GM19240 (cell line): ENCODE results near the gene ROBO3.

ENCODE experiments used
- DNase-seq: peaks from one replicate; pipeline ENCODE4 v3.0.0; 2011; ENCODE audit warnings: low spot score; ENCODE audit not compliant: insufficient read length

The ROBO3 gene

DNA sequence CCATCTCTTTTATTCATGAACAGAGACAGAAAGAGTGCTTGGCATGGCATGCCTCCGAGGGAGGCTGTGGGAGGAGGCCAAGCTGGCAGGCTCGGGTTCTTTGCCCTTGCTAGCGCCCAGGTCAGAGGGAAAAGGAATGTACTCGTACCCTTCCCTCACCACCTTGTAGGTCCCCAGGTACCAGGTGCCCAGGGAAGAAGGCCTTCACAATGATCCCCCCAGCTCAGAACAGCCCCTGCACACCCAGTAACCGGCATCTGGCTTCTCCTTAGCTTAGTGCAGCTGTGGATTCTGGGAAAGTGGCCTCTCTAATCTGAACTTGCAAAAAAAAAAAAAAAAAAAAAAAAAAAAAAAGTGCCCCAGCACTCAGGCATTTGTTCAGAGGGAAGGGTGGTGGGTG lies 55.1 kb downstream of the ROBO3 start:
- DNase-seq, result no peak

DNA sequence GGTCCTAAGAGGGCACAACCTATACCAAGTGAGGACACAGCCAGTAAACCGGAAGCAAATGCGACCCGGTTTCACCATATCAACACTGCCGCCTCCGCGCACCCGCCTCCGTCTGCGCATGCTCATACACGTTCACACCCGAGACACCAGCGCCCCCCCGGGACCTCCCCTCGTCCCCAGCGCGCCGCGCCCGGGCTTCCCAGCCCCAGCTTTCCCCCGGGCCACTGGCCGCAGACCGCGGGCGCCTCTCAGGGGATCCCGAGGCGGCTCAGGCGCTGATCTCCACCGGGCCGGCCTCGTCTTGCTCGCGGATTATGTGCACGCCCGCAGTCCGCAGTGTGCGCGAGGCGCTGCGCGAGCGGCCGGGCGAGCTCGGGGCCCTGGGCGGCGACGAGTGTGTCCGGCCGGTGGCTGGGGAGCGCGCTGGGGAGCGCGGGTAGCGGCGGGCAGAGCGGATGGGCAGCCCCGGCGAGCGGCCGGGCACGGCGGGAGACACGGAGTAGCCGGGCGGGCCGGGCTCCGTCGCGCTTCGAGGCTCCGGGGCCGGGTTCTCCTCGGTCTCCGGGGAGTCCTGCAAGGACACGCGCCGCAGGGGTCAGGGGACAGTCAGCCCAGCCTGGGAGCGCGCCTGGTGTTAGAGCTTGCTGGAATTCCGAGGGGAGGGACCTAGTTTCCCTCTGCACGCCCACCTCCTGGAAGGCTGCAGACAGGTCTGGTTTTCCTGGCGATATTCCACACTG lies 55.8 kb downstream of the ROBO3 start:
- no peak for DNase-seq

GRCh38 chr11:124922831-124923230 lies 57.6 kb downstream of the ROBO3 start:
- DNase-seq, result no peak

DNA sequence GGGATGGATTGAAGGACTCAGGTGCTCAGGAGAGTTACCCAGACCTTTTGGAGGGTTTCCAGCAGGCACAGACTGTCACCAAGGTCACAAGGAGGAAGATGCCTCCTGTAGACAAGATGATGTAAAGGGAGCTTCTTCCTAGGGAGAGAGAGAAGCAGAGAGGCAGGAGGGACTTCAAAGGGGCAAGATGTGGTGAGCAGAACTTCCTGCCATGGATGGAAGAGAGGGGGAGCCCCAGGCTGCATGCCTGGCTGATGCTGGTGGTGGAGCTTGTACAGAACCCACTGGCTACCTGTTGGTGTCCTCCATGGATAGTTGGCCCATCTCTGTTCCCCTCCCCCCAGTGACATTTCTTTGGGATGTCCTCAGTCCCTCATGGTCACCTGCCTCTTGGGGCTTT lies 58.1 kb downstream of the ROBO3 start:
- DNase-seq, result no peak

DNA sequence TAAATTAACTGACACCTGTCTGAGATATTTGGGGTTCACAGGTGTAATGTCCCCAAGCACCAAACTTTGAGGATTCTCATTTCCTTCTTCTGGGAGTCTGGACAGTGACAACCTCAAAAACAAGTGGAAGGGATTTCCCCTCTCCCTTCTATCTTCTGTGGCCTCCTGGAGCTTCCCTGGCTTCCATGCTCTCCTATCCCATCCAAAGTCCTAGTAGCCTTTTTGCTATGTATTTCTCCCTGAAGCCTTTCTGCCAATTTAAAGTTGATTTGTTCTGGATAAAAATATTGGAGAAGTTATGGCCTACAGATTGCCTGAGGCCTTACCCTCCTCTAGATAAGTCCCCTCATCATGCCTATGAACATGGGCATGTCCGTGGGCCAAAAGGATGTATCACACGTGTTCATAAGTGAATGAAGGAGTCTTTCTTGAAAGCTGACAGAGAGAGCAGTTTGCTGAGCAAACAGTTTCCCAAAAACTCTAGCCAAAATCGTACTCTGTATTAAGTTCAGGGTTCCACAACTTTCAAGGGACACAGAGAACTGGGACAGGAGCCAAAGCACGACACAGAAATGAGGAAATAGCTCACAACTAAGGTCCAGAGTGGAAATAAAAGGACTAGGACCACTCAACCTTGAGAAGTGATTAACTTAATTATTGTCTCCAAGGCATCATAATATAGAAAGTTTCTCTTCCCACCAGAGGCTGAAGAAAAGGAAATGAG lies 63.9 kb downstream of the ROBO3 start:
- no peak for DNase-seq

GRCh38 chr11:124930799-124931198 lies 65.6 kb downstream of the ROBO3 start:
- peak; percentile 30 for DNase-seq
